Heart right ventricle (tissue), 16 donors: ENCODE data around the gene EDAR. TPM values are rescaled to one million over a fixed set of nuclear protein-coding genes. Genes with fewer than 3 reads are reported as not detected.

Source experiments
- ATAC-seq, 8 donors: fragments of 200-7000 bp; cut with Tn5 transposase; one replicate each; pipeline ENCODE4 v1.9.1; 2020; ENCODE audit warnings: mild to moderate bottlenecking in 8 of 8, moderate library complexity in 8 of 8, moderate number of reproducible peaks in 1 of 8
- DNase-seq, 2 donors: peaks; one replicate each; pipeline ENCODE4 v3.0.0-alpha.2; 2020
- H3K27ac ChIP-seq, 10 donors: fragments of 200-600 bp; sonication (generic) in 2 of 10; one replicate each; pipeline versions ENCODE4 v1.5.0 to v1.8.0; 2020 to 2022; ENCODE audit warnings: mild to moderate bottlenecking in 3 of 10
- H3K27me3 ChIP-seq, 7 donors: fragments of 200-600 bp; one replicate each; pipeline ENCODE4 v1.8.0; 2021 to 2022; ENCODE audit warnings: mild to moderate bottlenecking in 2 of 7
- H3K36me3 ChIP-seq, 9 donors: fragments of 200-600 bp; sonication (generic) in 1 of 9; one replicate each; pipeline versions ENCODE4 v1.5.0 to v1.8.0; 2020 to 2022; ENCODE audit warnings: mild to moderate bottlenecking in 2 of 9
- H3K4me1 ChIP-seq, 9 donors: fragments of 200-600 bp; sonication (generic) in 1 of 9; one replicate each; pipeline versions ENCODE4 v1.5.0 to v1.8.0; 2020 to 2022; ENCODE audit warnings: mild to moderate bottlenecking in 4 of 9
- H3K4me3 ChIP-seq, 10 donors: fragments of 200-600 bp; sonication (generic) in 2 of 10; one replicate each; pipeline versions ENCODE4 v1.5.0 to v1.8.0; 2020 to 2022; ENCODE audit warnings: mild to moderate bottlenecking in 7 of 10, moderate library complexity in 2 of 10
- H3K9me3 ChIP-seq, 11 donors: fragments of 200-600 bp in 10 of 11; sonication (generic) in 2 of 11; one replicate each; pipeline versions ENCODE4 v1.5.0 to v1.8.0; 2013 to 2022; ENCODE audit warnings: mild to moderate bottlenecking in 2 of 11, control low read depth in 1 of 11, moderate library complexity in 1 of 11
- WGBS, 2 donors: extraction: QIAGEN DNeasy Blood & Tissue Kit; methylation state at CpG; one replicate each; pipeline ENCODE4 v1.1.7; 2013; ENCODE audit warnings: inconsistent platforms in 1 of 2; 5-methylcytosine and 5-hydroxymethylcytosine counted together
- intact Hi-C, 10 donors: fragments of 100-400 bp; cut with DNase I; formaldehyde crosslinking; loops; one replicate each; pipeline versions ENCODE4 v1.11.1 to v1.14.2; 2022
- polyA plus RNA-seq, 2 donors: library from polyadenylated mRNA; stranded (reverse); fragments of 200-250 nt; gene quantifications; one replicate each; pipeline ENCODE4 v1.2.3, GENCODE V29; 2013
- total RNA-seq, 10 donors: library from RNA; stranded (reverse); fragmentation: NEBNext Ultra II Directional in 3 of 10; extraction: Animal tissue kit (Norgen Biotek cat#: 25700) in 3 of 10; gene quantifications; one replicate each; pipeline versions ENCODE4 v1.2.1 to v1.2.4, GENCODE V29; 2021 to 2023
- TF ChIP-seq, protein P1 (sequence below), 9 donors: fragments of 200-600 bp; sonication (generic) in 2 of 9; IDR thresholded peaks; one replicate each; pipeline versions ENCODE4 v1.5.0 to v1.8.0; 2021 to 2022; ENCODE audit warnings: antibody characterized with exemption in 9 of 9, mild to moderate bottlenecking in 5 of 9, moderate library complexity in 1 of 9
- donor health status: Arrhythmogenic right ventricular cardiomyopathy.
- donor health status: ischemic (EF 13 %, LVEDD 7.1; RV severe dilation, severe dysfunction).
- donor health status: healthy with polysubstance abuse.
- donor health status: DM: no; HTN: yes; CAD: no.
- donor health status: DM: no; HTN: no; CAD: no.
- donor health status: ischemic (EF 25% LVEDD 6.9; RV normal size, moderate dysfunction).
- donor health status: ischemic (EF 25% LVEDD 5.7; RV mildly dilated, moderate dysfunction).
- donor health status: healthy.
- donor health status: DM: yes; HTN: yes; CAD: no.
- donor health status: Ischemic cardiomyopathy.
- donor health status: ischemic (EF 35%, LVEDD 5.7; RV mildly dilated, moderate dysfunction).
- donor health status: nonischemic (EF 11% LVEDD 7.7; RV severe dilation, severe dysfunction).
- donor health status: DM: yes; HTN: yes; CAD: no.
- donor health status: PGD.
- donor health status: ischemic (EF 29% LVEDD 5.4; RV normal size, mild dysfunction).
- donor health status: nonischemic (EF 23%, LVEDD 6.1; RV moderate dilation, normal function).

The EDAR gene
- total and polyA plus RNA-seq, 12 donors: 0.07 to 0.34 TPM; not detected in 10

DNA sequence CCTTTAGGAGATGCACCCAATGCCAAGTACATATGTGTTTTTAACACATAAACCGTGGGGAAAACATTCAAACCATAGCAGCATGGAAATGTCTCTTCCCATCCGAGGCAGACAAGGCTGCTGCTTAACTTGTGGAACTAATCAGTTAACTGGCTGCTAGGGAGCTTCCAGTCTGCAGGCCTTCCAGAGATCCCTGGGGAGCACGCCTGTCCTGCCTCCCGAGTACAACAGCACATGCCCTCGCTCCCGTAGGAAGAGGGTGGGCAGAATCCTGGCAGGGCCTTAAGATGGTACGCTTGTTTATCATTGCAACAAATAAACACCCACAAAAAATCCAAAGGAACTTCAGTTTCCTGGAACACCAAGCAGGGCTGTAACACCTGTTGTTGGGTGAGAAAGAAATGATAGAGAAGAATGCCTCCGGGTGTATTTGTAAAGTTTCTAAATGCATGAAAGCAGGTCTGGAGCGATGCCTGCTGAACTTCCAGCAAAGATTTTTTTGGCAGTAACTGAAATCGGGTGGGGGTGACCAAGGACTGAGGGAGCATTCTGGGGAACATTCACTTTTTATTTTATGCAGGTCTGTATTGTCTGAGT, 56.2 kb downstream of the EDAR start:
- H3K27ac ChIP-seq: no peak overlapping the region

DNA sequence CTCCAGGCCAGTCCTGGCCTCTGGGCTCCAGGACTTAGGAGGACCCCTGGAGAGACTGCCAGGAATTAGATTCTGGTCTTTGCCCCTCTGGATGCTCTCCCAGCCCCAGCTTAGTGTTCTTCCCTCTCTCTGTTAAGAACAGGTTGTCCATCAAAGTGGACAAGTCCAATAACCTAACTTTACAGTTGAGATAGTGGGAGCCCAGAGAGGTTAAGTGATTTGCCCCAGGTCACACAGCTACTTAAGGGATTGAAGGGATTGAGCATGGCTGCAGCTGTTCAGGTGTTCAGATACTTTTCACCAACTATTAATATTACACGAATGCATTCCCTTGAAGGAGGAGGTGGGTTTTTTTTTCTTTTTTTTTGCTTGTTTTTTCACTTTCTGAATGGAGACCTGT, 57.6 kb downstream of the EDAR start:
- intact Hi-C loops: loop anchor here in 1 of 10 donors (10.0 kb wide), 1 partner anchor 573 kb away; no protein-coding TSS in a partner anchor
- DNase-seq (no peak), ATAC-seq (no peak)
- Histone ChIP-seq H3K27ac (no peak overlapping the region), H3K9me3 (no peaks in the 10 kb centered on the region), H3K4me3 (no peak overlapping the region), H3K27me3 (peaks cover 0 to 27% (median 0%) of the 10 kb centered on the region in 7 donors), H3K4me1 (peaks cover 0 to 25% (median 11%) of the 10 kb centered on the region in 9 donors), H3K36me3 (no peaks in the 10 kb centered on the region)
- TF ChIP-seq, protein P1, sequence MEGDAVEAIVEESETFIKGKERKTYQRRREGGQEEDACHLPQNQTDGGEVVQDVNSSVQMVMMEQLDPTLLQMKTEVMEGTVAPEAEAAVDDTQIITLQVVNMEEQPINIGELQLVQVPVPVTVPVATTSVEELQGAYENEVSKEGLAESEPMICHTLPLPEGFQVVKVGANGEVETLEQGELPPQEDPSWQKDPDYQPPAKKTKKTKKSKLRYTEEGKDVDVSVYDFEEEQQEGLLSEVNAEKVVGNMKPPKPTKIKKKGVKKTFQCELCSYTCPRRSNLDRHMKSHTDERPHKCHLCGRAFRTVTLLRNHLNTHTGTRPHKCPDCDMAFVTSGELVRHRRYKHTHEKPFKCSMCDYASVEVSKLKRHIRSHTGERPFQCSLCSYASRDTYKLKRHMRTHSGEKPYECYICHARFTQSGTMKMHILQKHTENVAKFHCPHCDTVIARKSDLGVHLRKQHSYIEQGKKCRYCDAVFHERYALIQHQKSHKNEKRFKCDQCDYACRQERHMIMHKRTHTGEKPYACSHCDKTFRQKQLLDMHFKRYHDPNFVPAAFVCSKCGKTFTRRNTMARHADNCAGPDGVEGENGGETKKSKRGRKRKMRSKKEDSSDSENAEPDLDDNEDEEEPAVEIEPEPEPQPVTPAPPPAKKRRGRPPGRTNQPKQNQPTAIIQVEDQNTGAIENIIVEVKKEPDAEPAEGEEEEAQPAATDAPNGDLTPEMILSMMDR (IDR thresholded peaks at IDR 0.05): no peak
- WGBS, 2 donors: 90 to 97% methylated on average over 1 of the region's 1 CpG

More for the DNA sequence above, 56.2 kb downstream of the EDAR start:
- ATAC-seq (no peak), DNase-seq (no peak)
- Histone ChIP-seq H3K4me3 (no peak overlapping the region), H3K4me1 (peaks cover 0 to 34% (median 14%) of the 10 kb centered on the region in 9 donors), H3K36me3 (no peaks in the 10 kb centered on the region), H3K9me3 (no peaks in the 10 kb centered on the region), H3K27me3 (peaks cover 0 to 27% (median 0%) of the 10 kb centered on the region in 7 donors)
- TF ChIP-seq, protein P1 (IDR thresholded peaks at IDR 0.05): no peak
- intact Hi-C loops: loop anchor here in 1 of 10 donors (10.0 kb wide), 1 partner anchor 572 kb away; no protein-coding TSS in a partner anchor
- WGBS, 2 donors: 34 to 42% methylated on average over 10 of the region's 10 CpGs

DNA sequence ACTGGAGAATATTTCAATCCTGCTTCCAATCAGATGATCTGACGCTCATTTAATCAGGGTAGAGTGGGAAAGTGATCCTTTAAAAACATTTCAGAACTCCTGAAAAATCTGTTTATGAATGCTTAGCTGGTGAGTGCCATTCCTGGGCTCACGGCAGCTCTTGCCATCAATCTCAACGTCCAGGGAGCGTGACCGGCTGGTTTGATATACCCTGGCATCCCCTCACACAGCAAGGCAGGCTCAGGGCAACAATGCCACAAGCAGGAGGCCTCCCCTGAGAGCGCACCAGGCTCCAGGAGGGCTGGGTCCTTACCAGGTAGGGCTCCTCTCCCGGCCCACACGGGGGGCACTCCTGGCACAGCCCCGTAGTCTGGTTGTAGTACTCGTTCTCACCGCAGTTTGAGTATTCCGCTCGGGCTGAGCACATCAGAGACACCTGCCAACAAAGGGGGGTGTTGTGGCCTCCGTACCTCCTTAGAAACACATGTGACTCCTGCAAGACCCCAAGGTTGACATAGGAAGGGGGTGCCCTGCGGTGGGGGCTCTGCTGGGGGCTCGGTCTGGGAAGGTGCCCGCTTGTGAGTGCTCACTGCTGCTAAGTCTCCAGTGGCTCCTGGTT, 59.1 kb downstream of the EDAR start:
- TF ChIP-seq, protein P1 (IDR thresholded peaks at IDR 0.05): no peak
- H3K4me3 ChIP-seq: no peak overlapping the region
- no peak overlapping the region for H3K27ac ChIP-seq
- no peaks in the 10 kb centered on the region for H3K9me3 ChIP-seq
- peaks cover 0 to 27% (median 0%) of the 10 kb centered on the region in 7 donors for H3K27me3 ChIP-seq
- intact Hi-C loops: loop anchor here in 8 of 10 donors (2.0 to 10.0 kb wide), 3 partner anchors 57 to 575 kb away; partner anchors contain the start of gene EDAR (in 8 of the 8)
- 93 to 94% methylated on average over 17 of the region's 17 CpGs for WGBS, 2 donors
- no peak for DNase-seq
- no peak for ATAC-seq
- no peaks in the 10 kb centered on the region for H3K36me3 ChIP-seq
- peaks cover 0 to 22% (median 11%) of the 10 kb centered on the region in 9 donors for H3K4me1 ChIP-seq

DNA sequence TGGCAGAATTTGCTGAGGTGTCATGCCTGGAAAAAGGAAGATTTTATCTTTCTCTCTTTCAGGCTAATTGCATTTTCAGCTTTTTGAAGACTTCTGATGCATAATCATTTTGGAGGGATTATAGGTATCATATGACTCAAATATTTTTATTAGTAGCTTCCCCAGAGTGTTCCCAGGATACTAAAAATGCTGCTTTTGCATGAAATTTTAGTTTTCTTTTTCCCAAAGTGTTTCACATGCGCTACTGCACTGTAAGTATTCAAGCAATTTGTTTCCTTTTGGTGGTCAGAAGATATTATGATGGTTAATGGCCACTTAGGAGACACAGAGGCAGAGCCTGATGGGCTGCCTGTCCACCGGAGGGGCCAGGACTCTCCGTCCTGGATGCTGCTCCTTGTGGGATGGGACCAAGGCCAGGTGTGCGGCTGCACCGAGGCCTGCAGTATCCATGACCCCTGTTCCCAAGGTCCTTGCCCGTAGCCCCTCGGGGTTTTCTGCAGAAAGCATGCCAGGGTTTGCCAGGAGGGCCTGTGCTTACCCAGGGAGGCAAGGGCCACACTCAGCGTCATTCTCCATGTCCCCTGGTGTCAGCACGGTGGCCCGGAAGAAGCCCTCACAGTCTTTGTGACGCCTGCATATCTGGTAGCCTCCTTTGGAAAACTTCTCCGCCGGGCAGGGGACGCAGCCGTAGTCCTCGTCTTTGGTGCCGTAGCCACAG, 60.2 kb downstream of the EDAR start:
- peaks cover 0 to 27% (median 0%) of the 10 kb centered on the region in 7 donors for H3K27me3 ChIP-seq
- H3K36me3 ChIP-seq: no peaks in the 10 kb centered on the region
- WGBS, 2 donors: 87 to 92% methylated on average over 17 of the region's 17 CpGs
- no peak overlapping the region for H3K27ac ChIP-seq
- TF ChIP-seq, protein P1 (IDR thresholded peaks at IDR 0.05): no peak
- ATAC-seq (no peak), DNase-seq (no peak)
- intact Hi-C loops: loop anchor here in 8 of 10 donors (2.0 to 10.0 kb wide), 3 partner anchors 58 to 576 kb away; partner anchors contain the start of gene EDAR (in 8 of the 8)
- peaks cover 0 to 18% (median 11%) of the 10 kb centered on the region in 9 donors for H3K4me1 ChIP-seq
- no peak overlapping the region for H3K4me3 ChIP-seq
- H3K9me3 ChIP-seq: no peaks in the 10 kb centered on the region
